NCI-H774 (cell line): ENCODE results near the gene IRF4.

Source experiments
- DNase-seq: peaks from one replicate; lab custom pipeline; 2025; lab: John Stamatoyannopoulos, UW

Gene IRF4

GRCh38 chr6:391559-392440, at the start of gene IRF4:
IRF4 (plus strand) TSS chr6:391752; CDS start chr6:393153, 1,401 bp downstream.
- DNase-seq: no peak

GRCh38 chr6:341914-342831, 49.4 kb upstream of the IRF4 start:
- no peak for DNase-seq

- no peak for DNase-seq
Measured at GRCh38 chr6:342832-343179, 48.7 kb upstream of the IRF4 start.

- no peak for DNase-seq
Measured at GRCh38 chr6:343226-343935, 48.2 kb upstream of the IRF4 start.

- no peak for DNase-seq
Measured at GRCh38 chr6:343960-344815, 47.4 kb upstream of the IRF4 start.

- DNase-seq: no peak
Measured at GRCh38 chr6:344816-345340, 46.7 kb upstream of the IRF4 start.

- no peak for DNase-seq
Measured at GRCh38 chr6:345747-346385, 45.7 kb upstream of the IRF4 start.

- DNase-seq: no peak
Measured at GRCh38 chr6:346386-347030, 45.0 kb upstream of the IRF4 start.

- DNase-seq: no peak
Measured at GRCh38 chr6:347232-347631, 44.3 kb upstream of the IRF4 start.

- DNase-seq: no peak
Measured at GRCh38 chr6:347951-348859, 43.3 kb upstream of the IRF4 start.

GRCh38 chr6:348860-349396, 42.6 kb upstream of the IRF4 start:
- no peak for DNase-seq

GRCh38 chr6:349491-349921, 42.0 kb upstream of the IRF4 start:
- DNase-seq: no peak

GRCh38 chr6:350371-350770, 41.2 kb upstream of the IRF4 start:
- DNase-seq: no peak

- no peak for DNase-seq
Measured at GRCh38 chr6:351011-351866, 40.3 kb upstream of the IRF4 start.

- DNase-seq: no peak
Measured at GRCh38 chr6:351867-352289, 39.7 kb upstream of the IRF4 start.

GRCh38 chr6:352474-352873, 39.1 kb upstream of the IRF4 start:
- DNase-seq: no peak

GRCh38 chr6:352896-353470, 38.6 kb upstream of the IRF4 start:
- DNase-seq: no peak
